Measurements from ENCODE around the gene CCNG2.

- TF ChIP-seq CTCF (IDR thresholded peaks at IDR 0.05), result no peak
- TF ChIP-seq POLR2A (IDR thresholded peaks at IDR 0.05), result no peak
Measured at GRCh38 chr4:77154065-77154464, 2.9 kb upstream of the CCNG2 start.

Data from esophagus squamous epithelium (tissue), 4 donors.